ENCODE measurements around the gene DPYSL5. TPM values are rescaled to one million over a fixed set of nuclear protein-coding genes. Genes with fewer than 3 reads are reported as not detected.

DPYSL5 gene
- total RNA-seq, 1 donor from 2014 or later, result 2.9 TPM

DNA sequence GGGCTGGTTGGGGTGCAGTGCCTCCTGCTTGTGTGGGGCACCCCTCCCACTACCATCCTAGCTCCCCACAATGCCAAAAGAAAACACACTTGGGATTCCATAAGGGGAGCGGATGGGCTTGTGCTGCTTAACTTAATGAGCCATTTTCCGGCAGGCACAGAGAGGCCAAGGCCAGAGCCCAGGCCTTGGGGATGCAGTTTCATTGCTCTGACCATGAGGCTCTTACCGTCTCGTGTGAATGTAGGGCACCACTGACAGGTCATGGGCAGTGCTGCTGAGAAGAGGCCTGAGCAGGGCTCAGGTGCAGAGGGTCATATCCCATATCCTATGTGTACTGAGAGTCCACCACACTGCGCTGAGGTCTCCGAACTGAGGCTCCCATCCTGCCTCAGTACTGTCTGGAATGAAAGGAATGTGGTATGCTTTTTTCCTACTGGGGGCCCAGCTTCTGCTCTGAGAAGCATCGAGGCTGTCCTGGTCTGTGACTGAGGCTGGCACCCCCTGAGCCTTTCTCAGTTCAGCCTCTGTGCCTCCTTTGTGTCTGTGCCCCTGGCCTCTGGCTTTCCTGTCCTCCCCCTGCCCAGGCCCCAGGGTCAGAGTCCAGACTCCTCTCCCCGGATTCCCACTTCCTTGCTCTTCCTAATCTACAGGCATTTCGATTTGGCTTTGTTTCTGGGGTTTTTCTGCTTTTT, 77.3 kb downstream of the DPYSL5 start:
- Histone ChIP-seq H2AFZ (ENCODE audit: low read depth, low read length) (peak overlapping the region; percentile 59), H4K20me1 (ENCODE audit: insufficient read depth, low read length) (no peaks in the 10 kb centered on the region), H3K27ac (ENCODE audit: low read depth, low read length) (no peak overlapping the region), H3K9me3 (ENCODE audit: insufficient read depth, low read depth, low read length) (no peaks in the 10 kb centered on the region), H3K4me1 (ENCODE audit: insufficient read depth, low read length) (peaks cover 6% of the 10 kb centered on the region), H3K4me3 (ENCODE audit: insufficient read depth, low read depth, low read length) (no peak overlapping the region), H3K4me2 (ENCODE audit: low read length) (no peak overlapping the region), H3K79me2 (ENCODE audit: insufficient read depth, low read length) (no peaks in the 10 kb centered on the region), H3K9ac (ENCODE audit: low read length) (no peak overlapping the region), H3K27me3 (ENCODE audit: insufficient read depth, low read length) (peaks cover 3% of the 10 kb centered on the region), H3K36me3 (ENCODE audit: insufficient read depth, low read length) (no peaks in the 10 kb centered on the region)
- DNase-seq (ENCODE audit: low read depth) (no peak), FAIRE-seq (no peak)
- no peaks in the 10 kb centered on the region for H3K9me3 Mint-ChIP-seq (ENCODE audit: unreplicated experiment)
- H3K27me3 Mint-ChIP-seq (ENCODE audit: low read depth, unreplicated experiment), result peaks cover 11% of the 10 kb centered on the region
- H3K27ac Mint-ChIP-seq (ENCODE audit: unreplicated experiment), result peak overlapping the region; percentile 94
- no peak for TF ChIP-seq EZH2 (IDR thresholded peaks at IDR 0.05; ENCODE audit: insufficient read depth, low read length)
- TF ChIP-seq, protein P1, sequence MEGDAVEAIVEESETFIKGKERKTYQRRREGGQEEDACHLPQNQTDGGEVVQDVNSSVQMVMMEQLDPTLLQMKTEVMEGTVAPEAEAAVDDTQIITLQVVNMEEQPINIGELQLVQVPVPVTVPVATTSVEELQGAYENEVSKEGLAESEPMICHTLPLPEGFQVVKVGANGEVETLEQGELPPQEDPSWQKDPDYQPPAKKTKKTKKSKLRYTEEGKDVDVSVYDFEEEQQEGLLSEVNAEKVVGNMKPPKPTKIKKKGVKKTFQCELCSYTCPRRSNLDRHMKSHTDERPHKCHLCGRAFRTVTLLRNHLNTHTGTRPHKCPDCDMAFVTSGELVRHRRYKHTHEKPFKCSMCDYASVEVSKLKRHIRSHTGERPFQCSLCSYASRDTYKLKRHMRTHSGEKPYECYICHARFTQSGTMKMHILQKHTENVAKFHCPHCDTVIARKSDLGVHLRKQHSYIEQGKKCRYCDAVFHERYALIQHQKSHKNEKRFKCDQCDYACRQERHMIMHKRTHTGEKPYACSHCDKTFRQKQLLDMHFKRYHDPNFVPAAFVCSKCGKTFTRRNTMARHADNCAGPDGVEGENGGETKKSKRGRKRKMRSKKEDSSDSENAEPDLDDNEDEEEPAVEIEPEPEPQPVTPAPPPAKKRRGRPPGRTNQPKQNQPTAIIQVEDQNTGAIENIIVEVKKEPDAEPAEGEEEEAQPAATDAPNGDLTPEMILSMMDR (IDR thresholded peaks at IDR 0.05; ENCODE audit: insufficient read depth, low read depth, low read length), result no peak
- peak overlapping the region; percentile 23 for H3K4me3 Mint-ChIP-seq (ENCODE audit: unreplicated experiment)
- H3K36me3 Mint-ChIP-seq (ENCODE audit: low read depth, unreplicated experiment), result no peaks in the 10 kb centered on the region
- H3K4me1 Mint-ChIP-seq (ENCODE audit: low read depth, unreplicated experiment), result peaks cover 14% of the 10 kb centered on the region

DNA sequence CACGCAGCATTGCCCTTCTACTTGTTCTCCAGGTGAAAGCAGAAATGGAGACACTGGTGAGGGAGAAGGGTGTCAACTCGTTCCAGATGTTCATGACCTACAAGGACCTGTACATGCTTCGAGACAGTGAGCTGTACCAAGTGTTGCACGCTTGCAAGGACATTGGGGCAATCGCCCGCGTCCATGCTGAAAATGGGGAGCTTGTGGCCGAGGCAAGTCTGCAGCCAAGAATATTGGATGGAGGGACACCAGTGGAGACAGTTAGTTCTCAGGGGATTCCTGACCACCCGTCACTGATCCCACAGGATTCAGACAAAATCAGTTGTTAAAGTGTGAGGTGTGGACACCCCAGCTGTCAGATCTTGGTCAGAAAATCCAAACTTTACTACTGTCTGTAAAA, 79.3 kb downstream of the DPYSL5 start:
- Mint-ChIP-seq H3K27me3 (ENCODE audit: low read depth, unreplicated experiment) (peaks cover 14% of the 10 kb centered on the region), H3K4me3 (ENCODE audit: unreplicated experiment) (no peak overlapping the region), H3K4me1 (ENCODE audit: low read depth, unreplicated experiment) (peaks cover 14% of the 10 kb centered on the region), H3K9me3 (ENCODE audit: unreplicated experiment) (no peaks in the 10 kb centered on the region), H3K27ac (ENCODE audit: unreplicated experiment) (no peak overlapping the region), H3K36me3 (ENCODE audit: low read depth, unreplicated experiment) (no peaks in the 10 kb centered on the region)
- TF ChIP-seq, protein P1 (IDR thresholded peaks at IDR 0.05; ENCODE audit: insufficient read depth, low read depth, low read length), result no peak
- TF ChIP-seq EZH2 (IDR thresholded peaks at IDR 0.05; ENCODE audit: insufficient read depth, low read length), result no peak
- Histone ChIP-seq H3K27ac (ENCODE audit: low read depth, low read length) (no peak overlapping the region), H4K20me1 (ENCODE audit: insufficient read depth, low read length) (no peaks in the 10 kb centered on the region), H3K9me3 (ENCODE audit: insufficient read depth, low read depth, low read length) (no peaks in the 10 kb centered on the region), H3K79me2 (ENCODE audit: insufficient read depth, low read length) (no peaks in the 10 kb centered on the region), H3K4me3 (ENCODE audit: insufficient read depth, low read depth, low read length) (no peak overlapping the region), H3K4me2 (ENCODE audit: low read length) (no peak overlapping the region), H2AFZ (ENCODE audit: low read depth, low read length) (no peak overlapping the region), H3K36me3 (ENCODE audit: insufficient read depth, low read length) (no peaks in the 10 kb centered on the region), H3K9ac (ENCODE audit: low read length) (no peak overlapping the region), H3K27me3 (ENCODE audit: insufficient read depth, low read length) (peaks cover 6% of the 10 kb centered on the region), H3K4me1 (ENCODE audit: insufficient read depth, low read length) (peaks cover 6% of the 10 kb centered on the region)
- no peak for DNase-seq (ENCODE audit: low read depth)
- no peak for FAIRE-seq

DNA sequence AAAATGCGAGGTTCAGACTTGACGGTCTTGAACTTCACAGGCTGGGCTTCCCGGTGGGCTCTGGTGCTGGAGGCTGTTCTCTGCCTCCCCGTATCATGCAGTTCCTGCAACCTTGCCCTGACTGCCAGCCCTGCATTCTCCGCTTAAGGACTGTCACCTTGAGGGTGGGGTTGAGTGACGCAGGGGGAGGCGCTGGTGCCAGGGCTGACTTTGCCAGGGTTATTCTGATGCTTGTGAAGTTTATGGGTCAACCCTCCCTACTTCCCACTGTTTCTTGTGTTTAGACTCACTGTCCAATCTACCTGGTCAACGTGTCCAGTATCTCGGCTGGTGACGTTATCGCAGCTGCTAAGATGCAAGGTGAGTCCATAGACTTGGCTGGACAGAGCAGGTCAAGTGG, 85.0 kb downstream of the DPYSL5 start:
- Histone ChIP-seq H3K79me2 (ENCODE audit: insufficient read depth, low read length) (no peaks in the 10 kb centered on the region), H3K27me3 (ENCODE audit: insufficient read depth, low read length) (peaks cover 28% of the 10 kb centered on the region), H3K9me3 (ENCODE audit: insufficient read depth, low read depth, low read length) (no peaks in the 10 kb centered on the region), H3K4me2 (ENCODE audit: low read length) (no peak overlapping the region), H4K20me1 (ENCODE audit: insufficient read depth, low read length) (no peaks in the 10 kb centered on the region), H2AFZ (ENCODE audit: low read depth, low read length) (no peak overlapping the region), H3K36me3 (ENCODE audit: insufficient read depth, low read length) (no peaks in the 10 kb centered on the region), H3K9ac (ENCODE audit: low read length) (no peak overlapping the region), H3K4me3 (ENCODE audit: insufficient read depth, low read depth, low read length) (no peak overlapping the region), H3K4me1 (ENCODE audit: insufficient read depth, low read length) (no peaks in the 10 kb centered on the region), H3K27ac (ENCODE audit: low read depth, low read length) (no peak overlapping the region)
- no peak for FAIRE-seq
- no peaks in the 10 kb centered on the region for H3K4me1 Mint-ChIP-seq (ENCODE audit: low read depth, unreplicated experiment)
- H3K27ac Mint-ChIP-seq (ENCODE audit: unreplicated experiment), result no peak overlapping the region
- H3K9me3 Mint-ChIP-seq (ENCODE audit: unreplicated experiment), result no peaks in the 10 kb centered on the region
- H3K4me3 Mint-ChIP-seq (ENCODE audit: unreplicated experiment), result no peak overlapping the region
- no peak for DNase-seq (ENCODE audit: low read depth)
- peaks cover 35% of the 10 kb centered on the region for H3K27me3 Mint-ChIP-seq (ENCODE audit: low read depth, unreplicated experiment)
- no peaks in the 10 kb centered on the region for H3K36me3 Mint-ChIP-seq (ENCODE audit: low read depth, unreplicated experiment)
- TF ChIP-seq, protein P1 (IDR thresholded peaks at IDR 0.05; ENCODE audit: insufficient read depth, low read depth, low read length), result no peak
- TF ChIP-seq EZH2 (IDR thresholded peaks at IDR 0.05; ENCODE audit: insufficient read depth, low read length), result no peak

All from astrocyte (in vitro differentiated cells and primary cell).